Measurements from ENCODE around the gene BAG3. TPM values are rescaled to one million over a fixed set of nuclear protein-coding genes. Genes with fewer than 3 reads are reported as not detected.

BAG3 gene
- total and polyA plus RNA-seq, 10 donors = 2.1 to 36.0 (median 16.7) TPM

DNA sequence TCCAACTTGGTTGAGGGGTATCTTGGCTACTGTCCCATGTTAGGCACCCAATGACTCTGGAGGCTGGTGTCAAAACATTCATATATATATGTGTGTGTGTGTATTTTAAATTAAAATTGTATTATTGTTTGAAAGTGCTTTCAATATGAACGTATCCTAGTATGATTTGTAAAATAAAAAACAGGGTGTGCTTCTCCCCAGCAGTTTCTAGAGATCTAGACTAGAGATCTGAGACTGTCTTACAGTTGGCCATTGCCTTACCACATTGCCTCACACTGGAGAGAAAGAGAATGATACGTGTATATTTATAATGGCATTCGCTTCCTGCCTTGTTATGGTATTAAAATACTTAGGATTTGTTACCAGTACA is 1.2 kb downstream of the BAG3 start:
- Histone ChIP-seq H3K4me3 (peak overlapping the region; percentile 64 to 90 (median 77)), H3K9me3 (no peaks in the 10 kb centered on the region), H3K27ac (peak overlapping the region; percentile 61 to 95 (median 92)), H3K27me3 (replicated peaks in 1 of 7) (peaks cover 0 to 10% (median 0%) of the 10 kb centered on the region in 7 donors), H3K4me1 (peaks cover 32 to 66% (median 49%) of the 10 kb centered on the region in 6 donors), H3K36me3 (peaks cover 0 to 16% (median 0%) of the 10 kb centered on the region in 6 donors)
- intact Hi-C loops (cut with DNase I; ENCODE audit: low total_unique reads) = no loop called here
- TF ChIP-seq POLR2A (IDR thresholded peaks at IDR 0.05) (no peak), POLR2AphosphoS5 (IDR thresholded peaks at IDR 0.05) (no peak)
- TF ChIP-seq, protein P1, sequence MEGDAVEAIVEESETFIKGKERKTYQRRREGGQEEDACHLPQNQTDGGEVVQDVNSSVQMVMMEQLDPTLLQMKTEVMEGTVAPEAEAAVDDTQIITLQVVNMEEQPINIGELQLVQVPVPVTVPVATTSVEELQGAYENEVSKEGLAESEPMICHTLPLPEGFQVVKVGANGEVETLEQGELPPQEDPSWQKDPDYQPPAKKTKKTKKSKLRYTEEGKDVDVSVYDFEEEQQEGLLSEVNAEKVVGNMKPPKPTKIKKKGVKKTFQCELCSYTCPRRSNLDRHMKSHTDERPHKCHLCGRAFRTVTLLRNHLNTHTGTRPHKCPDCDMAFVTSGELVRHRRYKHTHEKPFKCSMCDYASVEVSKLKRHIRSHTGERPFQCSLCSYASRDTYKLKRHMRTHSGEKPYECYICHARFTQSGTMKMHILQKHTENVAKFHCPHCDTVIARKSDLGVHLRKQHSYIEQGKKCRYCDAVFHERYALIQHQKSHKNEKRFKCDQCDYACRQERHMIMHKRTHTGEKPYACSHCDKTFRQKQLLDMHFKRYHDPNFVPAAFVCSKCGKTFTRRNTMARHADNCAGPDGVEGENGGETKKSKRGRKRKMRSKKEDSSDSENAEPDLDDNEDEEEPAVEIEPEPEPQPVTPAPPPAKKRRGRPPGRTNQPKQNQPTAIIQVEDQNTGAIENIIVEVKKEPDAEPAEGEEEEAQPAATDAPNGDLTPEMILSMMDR (IDR thresholded peaks at IDR 0.05 in 8 of 11, conservative IDR thresholded peaks at IDR 0.05 in 3 of 11) = peak in 1 of 11 experiments; percentile 20
- no peak for DNase-seq
- 11 to 22% (median 19%) methylated on average over 3 of the region's 3 CpGs for WGBS, 5 donors

GRCh38 chr10:119653209-119653608 is 2.0 kb downstream of the BAG3 start:
- H3K9me3 ChIP-seq = no peaks in the 10 kb centered on the region
- peaks cover 0 to 10% (median 0%) of the 10 kb centered on the region in 7 donors for H3K27me3 ChIP-seq (replicated peaks in 1 of 7)
- H3K4me3 ChIP-seq = peak overlapping the region in 7 of 8 donors; percentile 64 to 90 (median 77)
- peaks cover 32 to 74% (median 52%) of the 10 kb centered on the region in 6 donors for H3K4me1 ChIP-seq
- WGBS, 5 donors = 64 to 84% (median 79%) methylated on average over 1 of the region's 1 CpG
- peak overlapping the region; percentile 22 to 95 (median 83) for H3K27ac ChIP-seq
- intact Hi-C loops (cut with DNase I; ENCODE audit: low total_unique reads) = no loop called here
- DNase-seq = no peak
- TF ChIP-seq POLR2AphosphoS5 (IDR thresholded peaks at IDR 0.05) (no peak), POLR2A (IDR thresholded peaks at IDR 0.05) (no peak)
- TF ChIP-seq, protein P1 (IDR thresholded peaks at IDR 0.05 in 8 of 11, conservative IDR thresholded peaks at IDR 0.05 in 3 of 11) = no peak
- peaks cover 0 to 19% (median 0%) of the 10 kb centered on the region in 6 donors for H3K36me3 ChIP-seq

DNA sequence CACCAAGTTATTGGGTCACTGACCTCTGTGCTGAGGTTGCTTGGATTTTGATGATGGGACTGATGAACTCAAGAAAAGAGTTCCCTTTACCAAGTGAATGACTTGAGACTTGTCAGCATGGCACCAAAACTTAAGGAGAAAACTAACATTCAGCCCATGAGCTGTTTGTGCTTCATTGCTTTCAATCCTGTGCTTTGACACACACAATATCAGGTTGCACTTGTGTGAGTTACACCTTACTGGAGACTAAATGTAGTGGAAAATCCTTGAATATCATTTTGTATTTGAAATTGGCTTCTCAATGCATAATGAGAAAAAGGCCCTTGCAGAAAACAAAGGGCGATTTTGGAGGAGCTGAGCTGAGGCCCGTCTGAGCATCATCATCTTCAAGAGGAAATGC is 2.7 kb downstream of the BAG3 start:
- peaks cover 0 to 10% (median 0%) of the 10 kb centered on the region in 7 donors for H3K27me3 ChIP-seq (replicated peaks in 1 of 7)
- peak overlapping the region in 7 of 8 donors; percentile 48 to 95 (median 89) for H3K27ac ChIP-seq
- peaks cover 32 to 81% (median 58%) of the 10 kb centered on the region in 6 donors for H3K4me1 ChIP-seq
- H3K9me3 ChIP-seq = no peaks in the 10 kb centered on the region
- intact Hi-C loops (cut with DNase I; ENCODE audit: low total_unique reads) = no loop called here
- peak overlapping the region in 1 of 8 donors; percentile 86 for H3K4me3 ChIP-seq
- no peak for DNase-seq
- TF ChIP-seq, protein P1 (IDR thresholded peaks at IDR 0.05 in 8 of 11, conservative IDR thresholded peaks at IDR 0.05 in 3 of 11) = no peak
- TF ChIP-seq POLR2AphosphoS5 (IDR thresholded peaks at IDR 0.05) (no peak), POLR2A (IDR thresholded peaks at IDR 0.05) (no peak)
- H3K36me3 ChIP-seq = peaks cover 0 to 19% (median 0%) of the 10 kb centered on the region in 6 donors
- 66 to 73% (median 67%) methylated on average over 2 of the region's 2 CpGs for WGBS, 5 donors

DNA sequence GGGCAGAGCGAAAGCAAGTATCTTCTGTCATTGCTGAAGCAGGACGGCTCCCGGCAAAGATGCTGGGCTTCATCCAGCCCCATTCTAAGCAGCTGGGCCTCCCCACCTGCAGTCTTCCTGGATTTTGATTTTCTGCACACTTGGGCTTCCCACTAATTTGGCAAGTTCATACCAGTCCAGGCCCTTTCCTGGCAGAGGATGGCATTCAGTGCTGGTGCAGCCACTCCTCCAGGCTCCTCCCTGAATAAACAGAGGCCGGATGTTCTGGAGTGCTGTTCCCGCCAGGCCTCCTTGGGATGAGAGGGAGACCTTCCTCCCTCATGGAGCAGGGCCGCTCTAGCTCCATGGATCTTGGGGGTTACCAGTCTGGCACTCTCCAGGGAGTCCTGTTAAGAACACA is 3.4 kb downstream of the BAG3 start:
- WGBS, 5 donors = 64 to 89% (median 71%) methylated on average over 6 of the region's 6 CpGs
- H3K27ac ChIP-seq = peak overlapping the region in 7 of 8 donors; percentile 48 to 95 (median 89)
- peaks cover 0 to 19% (median 0%) of the 10 kb centered on the region in 6 donors for H3K36me3 ChIP-seq
- H3K4me1 ChIP-seq = peaks cover 32 to 87% (median 59%) of the 10 kb centered on the region in 6 donors
- peaks cover 0 to 10% (median 0%) of the 10 kb centered on the region in 7 donors for H3K27me3 ChIP-seq (replicated peaks in 1 of 7)
- no peak for DNase-seq
- no peaks in the 10 kb centered on the region for H3K9me3 ChIP-seq
- H3K4me3 ChIP-seq = peak overlapping the region in 1 of 8 donors; percentile 40
- no peak for TF ChIP-seq POLR2A (IDR thresholded peaks at IDR 0.05)
- TF ChIP-seq, protein P1 (IDR thresholded peaks at IDR 0.05 in 8 of 11, conservative IDR thresholded peaks at IDR 0.05 in 3 of 11) = no peak
- TF ChIP-seq POLR2AphosphoS5 (IDR thresholded peaks at IDR 0.05) = peak in 2 of 3 donors; percentile 44 to 57
- intact Hi-C loops (cut with DNase I; ENCODE audit: low total_unique reads) = no loop called here
